DMS79 (cell line): ENCODE data around the gene TSPY3.
"Not testable (repeated sequence)": the region's sequence is repeated elsewhere in the genome, so short reads cannot be mapped to it uniquely, and the experiment has no call there.

ENCODE experiments used
- DNase-seq: peaks from one replicate; lab custom pipeline; 2025; lab: John Stamatoyannopoulos, UW

The TSPY3 gene

GRCh38 chrY:9398121-9398520 is at the start of gene TSPY3:
Gene TSPY3, plus strand, starts transcription at chrY:9398421. Its CDS starts 46 bp downstream, at chrY:9398467.
- DNase-seq, result not testable (repeated sequence)

- DNase-seq, result not testable (repeated sequence)
Observed at GRCh38 chrY:9357497-9357896, 40.7 kb upstream of the TSPY3 start, which contains the start of gene TSPY8. Gene TSPY8, plus strand, starts transcription at chrY:9357797. Its CDS starts 46 bp downstream, at chrY:9357843.

- not testable (repeated sequence) for DNase-seq
Observed at GRCh38 chrY:9396527-9396926, 1.7 kb upstream of the TSPY3 start.
